Spleen (tissue), 7 donors: Measurements from ENCODE around the gene AUP1.

Source experiments
- CTCF ChIP-seq, 11 experiments: fragments of 200-600 bp in 7 of 11; fragments of 450-650 bp in 4 of 11; sonication (generic) in 4 of 11; IDR thresholded peaks in 8 of 11; conservative IDR thresholded peaks in 3 of 11; 1 replicate in 7 of 11; 2 replicates in 4 of 11; pipeline versions ENCODE4 v1.4.0 to v1.8.0; 2016 to 2021; ENCODE audit warnings: antibody characterized with exemption in 11 of 11, inconsistent platforms in 4 of 11, mild to moderate bottlenecking in 1 of 11
- POLR2A ChIP-seq, 3 donors: fragments of 450-650 bp; IDR thresholded peaks; one replicate each; pipeline ENCODE4 v1.5.1; 2017; ENCODE audit warnings: antibody characterized with exemption in 3 of 3, mild to moderate bottlenecking in 1 of 3
- POLR2AphosphoS5 ChIP-seq, 3 donors: sonication (generic); formaldehyde crosslinking; IDR thresholded peaks; one replicate each; pipeline ENCODE4 v1.5.1; 2017; ENCODE audit warnings: antibody characterized with exemption in 3 of 3
- donor health status: DM: no; HTN: no; CAD: no; lungs with moderate emphysema.
- donor health status: DM: no; HTN: no; CAD: no.
- donor health status: DM: no; HTN: no; CAD: no.

DNA sequence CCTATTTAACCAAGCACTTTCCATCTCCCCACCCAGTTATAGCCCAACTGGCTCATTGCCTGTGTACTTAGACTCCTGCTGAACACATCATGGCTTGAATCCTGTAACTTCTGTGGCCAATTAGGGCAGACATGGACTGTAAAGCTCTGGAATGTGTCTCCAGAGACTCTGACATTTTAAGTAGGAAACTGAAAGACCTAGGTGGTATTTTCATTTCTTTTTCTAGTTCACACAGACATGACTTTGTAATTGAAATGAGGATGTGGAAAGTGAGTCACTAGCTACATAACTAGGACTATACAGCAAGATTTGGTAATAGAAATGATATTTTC is 37.2 kb upstream of the AUP1 start:
- no peak for TF ChIP-seq POLR2AphosphoS5 (IDR thresholded peaks at IDR 0.05)
- TF ChIP-seq CTCF (IDR thresholded peaks at IDR 0.05 in 8 of 11, conservative IDR thresholded peaks at IDR 0.05 in 3 of 11) = no peak
- no peak for TF ChIP-seq POLR2A (IDR thresholded peaks at IDR 0.05)
